Islet precursor cell (in vitro differentiated cells): ENCODE measurements around the gene SIDT2.

Source experiments
- DNase-seq: peaks from one replicate; pipeline ENCODE4 v3.0.0-alpha.2; 2018

The SIDT2 gene

GRCh38 chr11:117223741-117224689, 45.5 kb downstream of the SIDT2 start:
- no peak for DNase-seq

GRCh38 chr11:117225553-117226170, 47.1 kb downstream of the SIDT2 start:
- DNase-seq, result peak; percentile 16

- DNase-seq, result peak; percentile 73
Measured at GRCh38 chr11:117226388-117227385, 48.1 kb downstream of the SIDT2 start.

GRCh38 chr11:117228091-117228490, 49.5 kb downstream of the SIDT2 start:
- DNase-seq, result peak; percentile 22

- peak; percentile 14 for DNase-seq
Measured at GRCh38 chr11:117229411-117229810, 50.9 kb downstream of the SIDT2 start.

- no peak for DNase-seq
Measured at GRCh38 chr11:117229931-117230285, 51.4 kb downstream of the SIDT2 start.

- DNase-seq, result peak; percentile 12
Measured at GRCh38 chr11:117230286-117230961, 51.9 kb downstream of the SIDT2 start.

GRCh38 chr11:117230999-117231841, 52.7 kb downstream of the SIDT2 start:
- DNase-seq, result peak; percentile 52

- peak; percentile 88 for DNase-seq
Measured at GRCh38 chr11:117231842-117232091, 53.2 kb downstream of the SIDT2 start, which contains the start of gene PCSK7. TSS of gene PCSK7 (minus strand) at chr11:117232073. CDS start at chr11:117229844, 2,229 bp downstream.

GRCh38 chr11:117232092-117232878, 53.7 kb downstream of the SIDT2 start, which contains the start of gene RNF214:
TSS of gene RNF214 (plus strand) at chr11:117232671. CDS start at chr11:117234273, 1,602 bp downstream.
- DNase-seq, result peak; percentile 87

- peak; percentile 54 for DNase-seq
Measured at GRCh38 chr11:117232911-117233409, 54.4 kb downstream of the SIDT2 start.

- DNase-seq, result no peak
Measured at GRCh38 chr11:117238221-117238620, 59.7 kb downstream of the SIDT2 start.

- peak; percentile 56 for DNase-seq
Measured at GRCh38 chr11:117239295-117239694, 60.8 kb downstream of the SIDT2 start.
